ENCODE results near the gene LIN7A. TPM values are rescaled to one million over a fixed set of nuclear protein-coding genes. Genes with fewer than 3 reads are reported as not detected.
"Not testable (repeated sequence)": the region's sequence is repeated elsewhere in the genome, so short reads cannot be mapped to it uniquely, and the experiment has no call there.

The LIN7A gene
- total RNA-seq, 1 experiment from 2014 or later = not detected

DNA sequence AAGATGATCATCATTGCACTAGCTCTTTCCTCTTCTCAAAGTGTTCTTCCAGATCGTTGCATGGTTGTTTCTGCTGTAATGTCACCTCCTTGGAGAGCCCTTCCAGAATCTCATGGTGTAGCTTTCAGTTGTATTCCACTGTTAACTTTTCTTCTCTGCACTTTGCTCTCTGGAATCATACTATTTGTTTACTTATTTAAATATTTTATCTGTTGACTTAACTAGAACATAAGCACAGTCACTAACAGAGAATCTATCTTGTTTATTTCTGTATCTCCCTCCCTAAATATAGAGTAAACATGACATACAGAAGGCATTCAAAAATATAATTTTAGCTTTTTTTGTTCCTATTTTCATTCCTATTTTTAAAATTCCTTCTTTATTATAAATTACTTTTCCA lies 11.8 kb downstream of the LIN7A start:
- in situ Hi-C loops (cut with HindIII; ENCODE audit: low sequenced_read_pairs) = no loop called here

DNA sequence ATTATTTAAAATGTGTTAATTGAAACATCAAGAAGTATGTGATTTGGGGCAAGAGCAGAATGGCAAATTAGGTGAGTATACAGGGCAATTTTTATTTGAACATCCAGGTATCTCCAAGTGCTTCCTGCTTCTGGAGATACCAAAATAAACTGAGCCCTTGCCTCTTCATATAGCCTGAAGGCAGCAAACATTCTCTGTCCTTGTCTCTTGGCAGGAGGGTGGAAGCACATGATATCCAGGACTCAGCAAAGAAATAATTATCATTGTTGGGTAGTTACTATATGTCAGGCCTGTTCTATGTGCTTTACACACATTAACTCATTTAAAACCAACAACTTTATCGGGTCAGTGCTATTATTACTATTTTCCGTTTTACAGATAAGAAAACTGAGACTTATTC lies 12.5 kb downstream of the LIN7A start:
- in situ Hi-C loops (cut with HindIII; ENCODE audit: low sequenced_read_pairs) = no loop called here
- DNase-seq (ENCODE audit: low spot score) = no peak

More for the DNA sequence above, 11.8 kb downstream of the LIN7A start:
- no peak for DNase-seq (ENCODE audit: low spot score)

DNA sequence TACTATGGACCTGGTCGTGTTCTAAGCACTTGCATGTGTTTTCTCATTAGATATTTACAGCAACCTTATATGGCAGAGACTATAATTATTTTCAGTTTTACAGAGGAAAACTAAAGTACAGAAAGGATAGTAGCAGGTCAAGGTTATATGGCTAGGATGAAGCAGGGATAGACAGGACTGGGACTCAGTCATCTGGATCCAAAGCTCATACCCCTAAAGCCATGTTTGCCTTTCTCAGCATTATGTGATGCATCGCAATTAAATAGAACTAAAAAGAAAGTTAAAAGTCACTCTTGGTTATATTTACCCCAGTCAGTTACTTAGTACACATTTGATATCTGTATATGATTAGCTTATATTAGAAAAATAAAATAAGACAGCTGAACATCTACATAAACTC lies 13.3 kb downstream of the LIN7A start:
- DNase-seq (ENCODE audit: low spot score) = no peak
- in situ Hi-C loops (cut with HindIII; ENCODE audit: low sequenced_read_pairs) = no loop called here

DNA sequence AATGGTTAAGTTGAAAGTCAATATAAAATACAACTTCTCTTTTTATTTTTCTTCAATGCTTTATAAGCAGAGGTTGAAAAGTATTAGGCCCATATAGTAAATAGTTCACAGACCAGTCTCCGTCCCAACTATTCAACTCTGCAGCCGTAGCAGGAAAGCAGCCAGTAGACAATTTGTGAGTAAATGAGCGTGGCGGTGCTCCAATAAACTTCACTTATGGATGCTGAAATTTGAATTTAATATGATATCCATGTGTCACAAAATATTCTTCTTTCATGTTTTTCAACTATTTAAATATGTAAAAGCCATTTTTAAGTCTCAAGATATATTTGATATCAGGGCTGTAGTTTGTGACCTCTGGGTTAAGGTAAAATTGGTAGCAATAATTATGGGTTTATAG lies 17.7 kb downstream of the LIN7A start:
- in situ Hi-C loops (cut with HindIII; ENCODE audit: low sequenced_read_pairs) = no loop called here
- DNase-seq (ENCODE audit: low spot score) = no peak

DNA sequence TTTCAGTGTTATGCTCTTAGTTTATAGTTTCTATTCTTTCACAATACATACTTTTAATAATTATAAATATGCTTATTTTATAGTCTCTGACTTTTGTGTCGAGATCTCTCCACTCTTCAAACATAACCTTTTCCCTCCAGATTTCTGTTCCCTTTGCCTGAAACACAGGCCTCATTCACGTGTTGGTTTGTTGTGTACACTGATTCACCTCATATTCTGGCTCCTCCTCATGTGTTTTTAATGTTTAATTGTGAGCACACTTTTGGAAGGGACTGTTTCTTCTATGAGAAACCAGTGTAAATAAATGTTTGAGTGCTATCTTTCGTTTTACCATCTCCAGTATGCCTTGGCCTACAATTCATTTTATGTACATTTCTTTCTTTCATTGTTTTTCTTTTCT lies 20.1 kb downstream of the LIN7A start:
- no peak for DNase-seq (ENCODE audit: low spot score)
- in situ Hi-C loops (cut with HindIII; ENCODE audit: low sequenced_read_pairs) = no loop called here

DNA sequence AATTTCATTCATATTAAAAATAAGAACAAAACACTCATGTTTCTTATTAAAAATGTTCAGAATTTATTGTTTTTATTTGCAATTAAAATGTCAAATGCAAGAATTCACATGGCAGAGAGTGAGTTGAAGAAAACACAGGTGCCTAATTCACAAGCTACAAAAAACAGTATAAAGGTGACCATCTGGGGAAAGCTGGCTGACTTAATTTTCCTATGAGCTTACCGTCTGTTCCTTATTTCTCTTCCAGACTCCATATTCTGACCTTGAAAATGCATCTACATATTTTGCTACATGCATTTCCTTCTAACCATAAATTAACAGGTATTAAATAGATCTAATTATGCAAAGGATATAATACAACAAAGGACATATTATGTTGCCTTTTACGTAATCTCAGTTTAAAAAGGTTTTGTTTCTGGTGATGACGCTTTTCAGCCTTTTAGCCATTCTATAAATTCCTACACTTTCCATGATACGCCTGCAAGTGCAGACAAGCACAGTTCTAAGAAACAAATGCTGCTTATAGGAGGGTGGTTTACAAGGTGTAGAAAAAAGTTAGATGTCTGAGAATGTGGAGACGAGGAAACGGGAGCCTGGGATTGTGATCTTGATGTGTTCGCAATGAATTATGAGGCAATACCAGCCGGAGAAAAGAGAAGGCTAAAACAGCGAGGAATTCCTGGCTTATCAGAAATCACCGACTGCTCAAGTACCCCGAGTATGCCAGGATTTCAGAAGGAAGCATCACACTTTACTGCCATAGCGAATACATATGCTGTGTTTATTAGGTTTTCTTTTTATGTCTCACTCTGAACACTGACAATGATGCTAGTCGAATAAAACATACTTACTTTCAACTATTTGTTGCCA lies 24.6 kb downstream of the LIN7A start:
- DNase-seq (ENCODE audit: low spot score) = peak; percentile 92
- in situ Hi-C loops (cut with HindIII; ENCODE audit: low sequenced_read_pairs) = no loop called here

DNA sequence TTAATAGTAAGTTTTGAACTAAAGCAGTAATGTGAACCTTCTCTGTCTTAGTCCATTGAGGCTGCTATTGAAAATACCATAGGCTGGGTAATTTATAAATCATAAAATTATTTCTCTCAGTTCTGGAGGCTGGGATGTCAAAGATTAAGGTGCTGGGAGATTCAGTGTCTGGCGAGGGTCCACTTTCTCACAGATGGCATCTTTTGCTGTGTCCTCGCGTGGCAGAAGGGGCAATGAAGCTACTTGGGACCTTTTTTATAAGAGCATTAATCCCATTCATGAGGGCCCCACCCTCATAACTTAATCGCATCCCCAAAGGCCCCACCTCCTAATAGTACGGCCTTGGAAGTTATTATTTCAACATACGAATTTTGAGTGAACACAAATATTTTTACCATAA lies 28.4 kb downstream of the LIN7A start:
- in situ Hi-C loops (cut with HindIII; ENCODE audit: low sequenced_read_pairs) = no loop called here
- DNase-seq (ENCODE audit: low spot score) = peak; percentile 66

DNA sequence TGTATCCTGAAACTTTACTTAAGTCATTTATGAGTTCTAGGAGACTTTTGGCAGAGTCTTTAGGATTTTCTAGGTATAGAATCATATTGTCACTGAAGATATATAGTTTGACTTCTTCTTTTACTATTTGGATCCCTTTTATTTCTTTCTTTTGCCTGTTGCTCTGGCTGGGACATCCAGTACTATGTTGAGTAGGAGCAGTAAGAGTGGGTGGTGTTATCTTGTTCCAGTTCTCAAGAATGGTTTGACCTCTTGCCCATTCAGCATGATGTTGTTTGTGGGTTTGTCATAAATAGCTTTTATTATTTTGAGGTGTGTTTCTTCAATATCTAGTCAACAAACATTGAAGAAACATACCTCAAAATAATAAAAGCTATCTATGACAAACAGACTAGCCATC lies 35.0 kb downstream of the LIN7A start:
- in situ Hi-C loops (cut with HindIII; ENCODE audit: low sequenced_read_pairs) = no loop called here
- no peak for DNase-seq (ENCODE audit: low spot score)

DNA sequence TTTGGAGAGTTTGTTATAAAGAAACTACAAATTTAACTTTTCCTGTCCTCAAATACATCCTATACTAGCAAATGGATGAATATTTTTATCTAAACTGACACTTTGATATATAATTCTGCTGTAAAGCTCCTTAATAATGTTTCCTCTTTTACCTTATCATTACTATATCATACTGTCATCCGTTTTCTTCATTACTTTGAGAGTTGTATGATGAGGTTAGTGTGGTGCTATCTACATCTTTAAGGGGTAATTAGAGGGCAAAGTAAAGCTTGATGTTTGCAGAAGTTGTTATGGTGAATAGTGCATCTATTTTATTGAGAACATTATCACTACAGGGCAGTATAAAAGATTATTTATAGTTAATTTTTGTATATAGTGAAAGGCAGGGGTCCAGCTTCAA lies 36.1 kb downstream of the LIN7A start:
- in situ Hi-C loops (cut with HindIII; ENCODE audit: low sequenced_read_pairs) = no loop called here
- DNase-seq (ENCODE audit: low spot score) = no peak

DNA sequence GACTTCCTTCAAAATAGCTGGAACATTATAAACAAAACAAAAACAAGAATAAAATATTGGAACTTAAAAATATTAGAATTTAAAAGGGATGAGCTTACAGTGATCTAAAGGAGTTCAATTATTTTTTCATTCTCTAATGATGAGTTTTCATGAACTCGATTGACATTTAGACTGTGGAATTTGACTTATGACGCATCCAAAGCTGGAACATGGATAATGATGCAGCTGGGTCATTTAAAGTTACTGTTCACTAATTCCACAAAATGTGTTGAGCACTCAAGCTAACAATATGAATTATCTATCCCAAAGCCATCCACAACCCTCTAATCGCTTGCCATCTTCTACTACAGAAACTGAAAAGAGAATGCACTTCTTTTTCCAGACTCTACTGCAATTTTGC lies 42.5 kb downstream of the LIN7A start:
- in situ Hi-C loops (cut with HindIII; ENCODE audit: low sequenced_read_pairs) = no loop called here
- no peak for DNase-seq (ENCODE audit: low spot score)

DNA sequence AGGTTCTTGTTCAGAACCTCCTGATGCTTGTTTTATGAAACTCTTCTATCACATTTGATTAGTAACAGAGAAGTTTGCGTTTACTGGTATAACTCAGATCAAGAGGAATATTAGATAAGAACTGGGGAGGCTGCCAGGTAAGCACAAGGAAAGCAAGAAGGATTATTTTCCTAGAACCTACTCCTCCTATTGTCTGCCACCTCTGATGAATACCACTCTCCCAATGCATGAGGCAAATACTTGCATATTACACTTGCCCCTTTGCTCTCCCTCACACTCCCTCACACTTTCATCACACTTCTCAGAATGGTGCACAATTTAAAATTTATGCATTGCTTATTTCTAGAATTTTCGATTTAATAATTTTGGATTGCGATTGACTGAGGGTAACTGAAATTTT lies 43.6 kb downstream of the LIN7A start:
- in situ Hi-C loops (cut with HindIII; ENCODE audit: low sequenced_read_pairs) = no loop called here

DNA sequence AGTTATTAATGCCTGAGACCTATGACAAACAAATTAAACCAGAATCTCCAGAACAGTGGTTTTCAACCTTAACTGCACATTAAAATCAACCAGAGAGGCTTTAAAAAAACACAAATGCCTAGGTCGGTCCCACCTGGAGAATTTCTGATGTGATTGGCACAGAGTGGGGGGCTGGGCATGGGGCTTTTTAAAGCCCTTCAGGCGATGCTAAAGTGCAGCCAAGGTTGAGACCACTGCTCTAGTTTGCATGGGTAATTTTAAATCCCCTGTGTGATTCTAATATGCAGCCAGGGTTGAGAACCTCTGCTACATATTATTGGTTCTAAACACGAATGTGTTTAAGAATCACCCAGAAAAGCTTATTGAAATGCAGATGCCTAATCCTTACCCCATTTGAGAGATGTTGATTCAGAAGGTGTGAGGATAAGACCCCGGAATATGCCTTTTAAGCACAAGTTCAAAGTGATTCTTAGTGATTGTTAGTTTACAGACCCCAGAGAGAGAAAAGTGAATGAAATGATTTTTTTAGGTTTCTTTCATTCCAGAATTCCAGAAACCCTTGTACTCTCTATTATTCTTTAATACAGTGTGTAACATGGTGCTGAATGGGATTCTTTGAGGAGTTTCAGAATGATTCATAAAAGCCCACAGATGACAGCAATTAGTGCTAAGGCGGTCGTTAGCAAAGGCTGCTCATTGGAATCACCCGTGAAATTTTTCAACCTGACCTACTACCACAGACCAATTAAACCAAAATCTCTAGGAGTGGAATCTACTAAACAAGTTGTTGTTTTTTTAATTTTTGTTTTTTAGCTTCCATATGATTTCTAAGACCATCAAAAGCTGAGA lies 44.9 kb downstream of the LIN7A start:
- DNase-seq (ENCODE audit: low spot score) = no peak
- in situ Hi-C loops (cut with HindIII; ENCODE audit: low sequenced_read_pairs) = no loop called here

More for the DNA sequence above, 43.6 kb downstream of the LIN7A start:
- no peak for DNase-seq (ENCODE audit: low spot score)

DNA sequence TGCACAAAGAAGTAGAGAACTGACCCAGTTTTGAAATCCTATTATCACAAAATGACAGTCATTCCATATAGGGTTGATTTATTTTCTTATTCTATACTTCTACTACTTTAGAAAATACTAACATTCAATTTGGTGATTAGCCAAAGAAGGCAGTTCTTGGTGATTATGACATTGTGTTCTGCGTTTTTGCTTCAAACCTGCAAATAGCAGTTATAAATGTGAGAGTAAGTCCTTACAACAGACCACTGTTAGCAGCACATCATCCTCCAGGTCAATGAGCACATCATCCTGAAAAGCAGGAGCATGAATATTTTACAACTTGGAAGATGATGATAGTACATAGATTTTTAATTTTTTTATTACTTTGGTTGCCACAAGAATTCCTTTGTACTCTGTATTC lies 53.1 kb downstream of the LIN7A start:
- in situ Hi-C loops (cut with HindIII; ENCODE audit: low sequenced_read_pairs) = no loop called here
- DNase-seq (ENCODE audit: low spot score) = peak; percentile 33

DNA sequence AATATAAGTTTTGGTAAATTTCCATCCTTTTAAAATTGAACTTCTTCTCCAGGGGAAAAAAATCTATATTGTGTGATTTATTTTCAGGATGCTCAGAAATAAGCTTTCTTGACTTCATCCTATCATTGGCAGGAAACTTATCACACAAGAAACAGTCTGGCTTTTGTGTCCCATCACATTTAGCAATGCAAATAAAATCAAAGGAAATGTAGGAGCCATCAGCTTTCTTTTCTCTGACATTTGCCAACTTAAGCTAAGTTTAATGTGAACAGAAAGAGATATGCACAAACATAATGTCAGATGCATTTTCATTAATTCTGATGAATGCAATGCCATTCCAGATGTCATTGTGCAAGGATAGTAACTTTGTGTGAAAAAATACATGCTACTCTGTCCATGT lies 56.6 kb downstream of the LIN7A start:
- in situ Hi-C loops (cut with HindIII; ENCODE audit: low sequenced_read_pairs) = no loop called here
- no peak for DNase-seq (ENCODE audit: low spot score)

DNA sequence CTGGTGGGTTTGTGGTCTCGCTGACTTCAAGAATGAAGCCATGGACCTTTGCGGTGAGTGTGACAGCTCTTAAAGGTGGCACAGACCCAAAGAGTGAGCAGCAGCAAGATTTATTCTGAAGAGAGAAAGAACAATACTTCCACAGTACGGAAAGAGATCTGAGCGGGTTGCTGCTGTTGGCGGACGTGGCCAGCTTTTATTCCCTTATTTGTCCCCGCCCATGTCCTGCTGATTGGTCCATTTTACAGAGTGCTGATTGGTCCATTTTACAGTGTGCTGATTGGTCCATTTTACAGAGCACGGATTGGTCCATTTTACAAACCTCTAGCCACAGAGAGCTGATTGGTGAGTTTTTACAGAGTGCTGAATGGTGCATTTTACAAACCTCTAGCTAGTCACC lies 59.3 kb downstream of the LIN7A start:
- DNase-seq (ENCODE audit: low spot score); in situ Hi-C loops (cut with HindIII; ENCODE audit: low sequenced_read_pairs): not testable (repeated sequence)

DNA sequence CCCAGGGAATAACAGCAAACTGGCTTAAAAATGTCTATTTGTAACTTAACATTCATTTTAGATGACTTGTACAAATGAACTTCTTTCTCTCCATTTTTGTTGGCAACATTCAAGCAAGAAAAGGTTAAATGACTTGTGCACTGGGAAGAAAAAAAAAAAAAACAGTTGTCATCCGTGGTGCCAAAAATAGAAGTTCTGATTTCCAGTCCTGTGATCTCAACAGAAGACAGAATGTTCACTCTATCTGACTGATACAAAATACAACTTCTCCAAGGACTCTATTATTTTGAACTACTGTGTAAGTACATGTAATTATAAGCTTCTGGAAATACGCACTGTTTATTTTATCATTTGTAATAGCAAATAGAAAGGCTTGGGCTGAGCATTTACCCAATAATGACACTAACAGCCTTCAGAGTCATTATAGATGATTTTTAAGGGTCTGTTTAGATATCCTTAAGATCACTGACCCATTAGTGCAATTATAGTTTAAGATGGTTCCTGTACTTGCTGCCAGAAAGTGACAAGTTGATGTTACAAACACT lies 59.9 kb downstream of the LIN7A start:
- DNase-seq (ENCODE audit: low spot score) = peak; percentile 80
- in situ Hi-C loops (cut with HindIII; ENCODE audit: low sequenced_read_pairs) = no loop called here

DNA sequence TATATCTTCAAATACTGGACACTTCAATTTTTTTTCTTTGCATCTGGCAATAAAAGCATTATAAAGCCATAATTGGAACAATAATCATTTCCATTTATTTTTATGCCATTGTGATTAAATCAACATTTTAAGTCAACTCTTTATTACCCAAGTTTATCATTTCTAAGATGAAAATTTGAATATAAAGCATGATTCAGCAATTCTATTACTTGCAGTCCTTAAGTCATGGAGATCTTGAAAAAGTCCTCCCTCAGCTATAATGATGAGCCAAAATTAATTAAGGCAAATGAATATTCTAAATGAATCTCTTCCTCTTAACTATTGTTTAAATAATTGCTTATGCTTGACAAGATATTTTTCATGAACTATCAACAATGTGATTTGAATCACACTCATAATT lies 65.7 kb downstream of the LIN7A start:
- no peak for DNase-seq (ENCODE audit: low spot score)
- in situ Hi-C loops (cut with HindIII; ENCODE audit: low sequenced_read_pairs) = no loop called here

DNA sequence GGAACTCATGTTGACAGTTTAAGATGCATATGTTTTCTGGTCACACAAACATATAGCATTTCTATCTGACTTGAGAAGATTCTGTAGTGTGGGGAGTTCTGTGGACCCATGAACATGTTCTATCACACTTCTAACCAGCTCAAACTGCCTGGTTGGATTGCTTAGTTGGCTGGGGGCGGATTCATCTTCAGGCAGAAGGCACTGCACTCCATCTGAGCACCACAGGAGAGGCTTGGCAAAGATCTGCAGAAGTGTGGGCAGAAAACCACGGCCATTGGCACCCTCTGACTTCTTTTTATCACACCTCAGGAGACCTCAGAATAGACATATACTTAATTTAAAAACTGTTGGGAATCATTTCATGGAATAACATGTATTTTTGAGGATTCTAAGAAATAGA lies 68.5 kb downstream of the LIN7A start:
- in situ Hi-C loops (cut with HindIII; ENCODE audit: low sequenced_read_pairs) = no loop called here
- DNase-seq (ENCODE audit: low spot score) = peak; percentile 58

DNA sequence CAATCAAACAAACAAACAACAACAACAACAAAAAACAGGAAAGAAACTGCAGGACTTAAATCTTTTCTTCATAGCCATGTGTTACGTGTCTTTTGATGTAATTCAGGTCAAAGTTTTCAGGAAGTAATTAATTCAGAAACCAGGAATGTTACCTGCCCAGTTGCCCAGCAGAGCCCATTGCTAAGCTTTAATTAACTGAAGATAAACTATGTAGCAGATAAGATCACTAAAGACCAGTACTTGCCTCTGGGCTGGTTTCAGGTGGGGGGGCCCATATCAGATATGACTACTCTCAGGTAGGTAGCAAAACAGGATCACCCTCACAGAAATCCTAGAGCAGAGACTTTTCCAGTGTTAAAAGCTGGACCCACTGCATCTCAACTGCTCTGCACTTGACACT lies 69.2 kb downstream of the LIN7A start:
- in situ Hi-C loops (cut with HindIII; ENCODE audit: low sequenced_read_pairs) = no loop called here
- DNase-seq (ENCODE audit: low spot score) = no peak

DNA sequence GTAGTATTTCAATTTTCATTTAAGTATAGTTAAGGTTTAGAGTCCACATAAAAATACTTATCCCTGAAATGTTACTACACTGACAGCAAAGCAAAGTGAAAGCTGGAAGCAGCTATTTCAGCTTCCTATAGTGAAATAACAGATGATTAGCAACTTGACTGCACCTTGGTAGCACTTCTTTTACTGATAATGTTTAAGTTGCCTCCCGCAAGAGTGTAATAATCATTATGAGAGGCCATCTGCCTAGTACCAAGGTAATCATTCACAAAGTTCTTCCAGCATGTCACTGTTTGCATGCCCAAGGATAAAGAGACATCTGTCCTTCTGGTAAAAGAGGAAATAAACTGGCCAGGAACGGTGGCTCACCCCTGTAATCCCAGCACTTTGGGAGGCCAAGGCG lies 69.8 kb downstream of the LIN7A start:
- in situ Hi-C loops (cut with HindIII; ENCODE audit: low sequenced_read_pairs) = no loop called here
- no peak for DNase-seq (ENCODE audit: low spot score)
